A673 (cell line): ENCODE measurements around the gene PON2.

Experiments
- EZH2 ChIP-seq: fragments of 200-600 bp; sonication (generic); IDR thresholded peaks from 2 replicates; pipeline ENCODE4 v1.6.1; 2017; ENCODE audit warnings: borderline replicate concordance, low read depth, mild to moderate bottlenecking, mixed read lengths, antibody characterized with exemption, low read length; ENCODE audit not compliant: poor library complexity, severe bottlenecking
- TF ChIP-seq, protein P1 (sequence below): fragments of 300-800, 200-600 bp; sonication (generic); conservative IDR thresholded peaks from 2 replicates; pipeline ENCODE4 v1.5.1; 2017; ENCODE audit warnings: low read depth, mild to moderate bottlenecking, antibody characterized with exemption, low read length, moderate library complexity, mixed read lengths

DNA sequence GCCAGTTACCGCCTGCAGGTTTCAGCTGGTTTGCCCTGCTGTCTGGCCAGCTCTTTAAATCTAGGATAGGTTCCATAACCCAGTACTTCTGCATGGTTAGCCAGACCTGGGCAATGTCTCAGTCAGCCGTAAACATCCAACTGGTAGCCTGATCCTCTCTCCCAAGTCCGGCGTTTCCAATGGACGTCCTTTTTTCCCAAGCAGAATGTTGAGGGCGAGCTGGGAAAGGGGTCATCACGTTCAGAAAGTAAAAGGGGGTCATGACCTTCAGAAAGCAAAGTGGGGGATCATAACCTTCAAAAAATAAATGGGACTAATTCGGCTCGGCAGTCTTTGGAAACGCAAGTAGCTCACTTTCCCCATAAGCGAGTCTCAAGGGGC lies 39.1 kb downstream of the PON2 start:
- TF ChIP-seq, protein P1, sequence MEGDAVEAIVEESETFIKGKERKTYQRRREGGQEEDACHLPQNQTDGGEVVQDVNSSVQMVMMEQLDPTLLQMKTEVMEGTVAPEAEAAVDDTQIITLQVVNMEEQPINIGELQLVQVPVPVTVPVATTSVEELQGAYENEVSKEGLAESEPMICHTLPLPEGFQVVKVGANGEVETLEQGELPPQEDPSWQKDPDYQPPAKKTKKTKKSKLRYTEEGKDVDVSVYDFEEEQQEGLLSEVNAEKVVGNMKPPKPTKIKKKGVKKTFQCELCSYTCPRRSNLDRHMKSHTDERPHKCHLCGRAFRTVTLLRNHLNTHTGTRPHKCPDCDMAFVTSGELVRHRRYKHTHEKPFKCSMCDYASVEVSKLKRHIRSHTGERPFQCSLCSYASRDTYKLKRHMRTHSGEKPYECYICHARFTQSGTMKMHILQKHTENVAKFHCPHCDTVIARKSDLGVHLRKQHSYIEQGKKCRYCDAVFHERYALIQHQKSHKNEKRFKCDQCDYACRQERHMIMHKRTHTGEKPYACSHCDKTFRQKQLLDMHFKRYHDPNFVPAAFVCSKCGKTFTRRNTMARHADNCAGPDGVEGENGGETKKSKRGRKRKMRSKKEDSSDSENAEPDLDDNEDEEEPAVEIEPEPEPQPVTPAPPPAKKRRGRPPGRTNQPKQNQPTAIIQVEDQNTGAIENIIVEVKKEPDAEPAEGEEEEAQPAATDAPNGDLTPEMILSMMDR, result no peak
- no peak for TF ChIP-seq EZH2
